IPS DF 4.7 (cell line): ENCODE results near the gene SNX33.
A peak's percentile ranks its signal among the peaks of the same experiment; 100 is the strongest.
"Not testable (repeated sequence)": the region's sequence is repeated elsewhere in the genome, so short reads cannot be mapped to it uniquely, and the experiment has no call there.

ENCODE experiments used
- DNase-seq: peaks from one replicate; pipeline ENCODE4 v3.0.0-alpha.2; 2013; ENCODE audit warnings: low spot score; ENCODE audit errors: extremely low read depth

Gene SNX33

GRCh38 chr15:75683646-75684312 lies 36.1 kb downstream of the SNX33 start:
- peak; percentile 85 for DNase-seq

GRCh38 chr15:75684648-75685047 lies 36.9 kb downstream of the SNX33 start:
- DNase-seq, result no peak

- DNase-seq, result no peak
Observed at GRCh38 chr15:75685195-75685594, 37.5 kb downstream of the SNX33 start.

- DNase-seq, result not testable (repeated sequence)
Observed at GRCh38 chr15:75686212-75686642, 38.5 kb downstream of the SNX33 start.

GRCh38 chr15:75687486-75688277 lies 40.0 kb downstream of the SNX33 start:
- DNase-seq, result no peak

GRCh38 chr15:75688278-75688557 lies 40.5 kb downstream of the SNX33 start:
- DNase-seq, result no peak

GRCh38 chr15:75688831-75689230 lies 41.1 kb downstream of the SNX33 start:
- DNase-seq, result no peak

GRCh38 chr15:75689429-75689828 lies 41.7 kb downstream of the SNX33 start:
- DNase-seq, result not testable (repeated sequence)

GRCh38 chr15:75692311-75692710 lies 44.6 kb downstream of the SNX33 start:
- DNase-seq, result not testable (repeated sequence)

- DNase-seq, result not testable (repeated sequence)
Observed at GRCh38 chr15:75693028-75693427, 45.3 kb downstream of the SNX33 start.

GRCh38 chr15:75693501-75694240 lies 46.0 kb downstream of the SNX33 start:
- no peak for DNase-seq

GRCh38 chr15:75694241-75695182 lies 46.8 kb downstream of the SNX33 start:
- no peak for DNase-seq

- no peak for DNase-seq
Observed at GRCh38 chr15:75695220-75695619, 47.5 kb downstream of the SNX33 start.

- no peak for DNase-seq
Observed at GRCh38 chr15:75695634-75696310, 48.1 kb downstream of the SNX33 start.

- no peak for DNase-seq
Observed at GRCh38 chr15:75696311-75696720, 48.6 kb downstream of the SNX33 start.

GRCh38 chr15:75696854-75697259 lies 49.1 kb downstream of the SNX33 start:
- DNase-seq, result no peak

GRCh38 chr15:75697523-75697922 lies 49.8 kb downstream of the SNX33 start:
- DNase-seq, result no peak

- DNase-seq, result not testable (repeated sequence)
Observed at GRCh38 chr15:75697974-75698747, 50.4 kb downstream of the SNX33 start.

GRCh38 chr15:75699517-75699916 lies 51.8 kb downstream of the SNX33 start:
- not testable (repeated sequence) for DNase-seq
